SHP77 (cell line): Measurements from ENCODE around the gene MED9.
A peak's percentile ranks its signal among the peaks of the same experiment; 100 is the strongest.

Source experiments
- DNase-seq, 2 experiments: peaks; one replicate each; lab custom pipeline; 2025; lab: John Stamatoyannopoulos, UW

MED9 gene

DNA sequence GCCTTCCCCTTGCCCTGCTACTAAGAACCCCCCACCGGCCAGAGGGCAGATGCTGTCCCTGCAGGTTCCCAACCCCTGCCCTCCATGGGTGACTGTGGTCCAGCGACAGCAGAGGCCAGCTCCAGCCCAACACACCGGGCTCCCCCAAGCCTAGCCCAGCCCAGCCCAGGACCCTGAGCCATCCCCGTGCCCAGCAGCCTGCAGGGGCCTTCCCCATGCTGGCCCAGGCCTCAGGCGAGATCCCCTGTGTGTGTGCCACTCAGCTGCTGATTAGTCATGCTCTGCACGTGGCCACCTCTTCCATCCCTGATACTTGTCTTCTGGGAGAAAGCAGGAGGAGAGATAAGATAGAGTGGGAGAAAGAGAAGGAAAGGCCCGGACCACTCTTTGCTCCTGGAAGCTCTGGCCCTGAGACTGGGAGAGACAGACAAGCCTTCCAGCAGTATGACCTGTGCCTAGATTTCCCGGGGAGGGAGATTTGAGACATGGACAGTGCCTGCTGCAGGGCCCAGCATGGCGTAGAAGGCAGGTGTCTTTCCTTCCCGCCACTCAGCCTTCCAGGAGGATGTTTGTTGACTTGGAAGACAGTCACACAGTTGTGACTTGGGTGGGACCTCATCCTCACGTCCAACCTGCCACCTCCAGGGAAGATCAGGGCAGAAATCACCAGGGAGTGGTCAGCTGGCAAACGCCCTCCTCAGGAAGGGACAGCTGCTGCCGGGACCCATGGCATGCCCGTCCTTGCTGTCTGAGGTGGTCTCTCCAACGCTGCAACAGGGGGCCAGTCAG, 60.7 kb downstream of the MED9 start:
- peak; percentile 60 to 73 for DNase-seq

DNA sequence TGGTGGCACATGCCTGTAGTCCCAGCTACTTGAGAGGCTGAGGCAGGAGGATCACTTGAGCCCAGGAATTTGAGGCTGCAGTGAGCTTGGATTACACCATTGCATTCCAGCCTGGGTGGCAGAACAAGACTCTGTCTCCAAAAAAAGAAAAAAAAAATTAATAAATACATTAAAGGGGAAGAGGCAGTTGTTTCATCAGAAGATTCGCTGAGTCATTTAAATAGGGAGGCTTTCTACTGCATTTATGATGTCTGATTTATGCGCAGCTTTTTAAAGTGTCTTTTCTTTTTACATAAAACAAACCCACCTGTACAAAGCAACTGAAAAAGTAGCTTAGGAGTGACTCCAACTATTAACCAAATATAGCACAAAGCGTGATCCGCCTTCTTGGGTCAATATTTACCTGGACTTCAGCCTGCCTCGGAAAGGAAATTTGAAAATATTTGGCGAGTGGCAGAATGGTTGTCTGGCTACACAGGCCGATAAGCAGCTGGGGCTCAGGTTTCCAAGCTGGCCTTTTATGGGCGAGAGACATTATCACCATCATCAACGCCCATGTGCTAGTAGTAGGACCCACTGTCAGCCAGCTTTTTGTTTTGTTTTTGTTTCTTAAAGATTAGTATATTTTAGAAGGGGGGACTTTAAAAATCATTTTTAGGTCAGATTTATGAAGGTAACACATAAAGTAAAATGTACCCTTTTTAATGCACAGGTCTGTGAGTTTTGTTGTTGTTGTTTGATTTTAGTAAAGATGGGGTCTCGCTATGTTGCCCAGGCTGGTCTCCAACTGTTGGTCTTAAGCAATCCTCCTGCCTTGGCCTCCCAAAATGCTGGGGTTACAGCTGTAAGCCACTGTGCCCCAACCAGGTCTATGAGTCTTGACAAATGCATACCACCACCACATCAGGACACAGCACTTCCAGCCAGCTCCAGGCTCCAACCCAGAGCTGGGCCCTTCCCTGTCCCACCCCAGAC, 61.9 kb downstream of the MED9 start:
- DNase-seq, result peak; percentile 100

DNA sequence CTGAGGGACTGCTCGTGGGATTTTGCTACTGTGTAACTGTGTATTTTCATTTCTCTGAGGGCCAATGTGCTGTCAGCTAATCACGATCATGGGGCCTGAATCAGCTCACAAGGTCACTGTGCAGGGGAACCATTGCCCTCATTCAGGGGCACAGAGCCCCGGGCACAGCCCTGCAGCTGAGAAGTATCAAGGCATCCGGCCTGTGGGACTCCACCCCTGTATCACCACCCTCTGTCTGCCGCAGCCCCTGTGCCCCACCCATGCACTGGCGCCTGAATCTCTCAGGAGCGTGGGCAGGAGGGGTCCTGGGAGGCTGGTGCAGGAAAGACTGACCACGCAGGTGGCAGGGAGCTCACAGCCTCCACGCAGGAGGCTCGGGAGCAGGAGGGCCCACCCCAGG, 62.8 kb downstream of the MED9 start:
- DNase-seq, result peak in 1 of 2 experiments; percentile 43

DNA sequence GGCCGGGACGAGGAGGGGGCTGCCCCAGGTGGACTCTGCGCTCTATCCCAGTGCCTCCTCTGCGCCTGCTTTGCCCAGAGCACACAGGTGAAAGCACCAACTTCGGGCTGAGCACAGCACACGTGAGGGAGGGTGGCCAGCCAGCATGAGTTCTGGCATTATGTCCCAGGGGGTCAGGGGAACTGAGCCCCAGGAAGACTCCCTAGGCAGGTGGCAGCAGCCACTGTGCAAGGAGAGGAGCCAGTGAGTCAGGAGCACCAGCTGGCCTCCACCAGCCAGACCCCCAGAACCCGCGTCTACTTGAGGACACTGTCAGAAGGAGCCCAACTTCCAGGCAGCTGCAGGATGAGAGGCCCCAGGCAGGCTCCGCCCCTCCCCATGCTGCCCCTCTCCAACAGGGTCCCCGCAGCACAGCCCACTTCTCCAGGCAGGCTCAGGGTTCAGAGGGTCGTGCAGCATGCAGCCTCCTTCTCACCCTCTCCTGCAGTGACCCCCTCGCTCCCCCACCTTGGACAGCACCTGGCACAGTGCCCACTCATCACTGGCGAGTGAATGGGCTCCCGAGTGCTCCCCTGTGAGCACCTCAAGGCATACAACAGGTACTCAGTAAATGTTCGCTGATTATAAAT, 63.6 kb downstream of the MED9 start:
- DNase-seq, result peak; percentile 79 to 87

DNA sequence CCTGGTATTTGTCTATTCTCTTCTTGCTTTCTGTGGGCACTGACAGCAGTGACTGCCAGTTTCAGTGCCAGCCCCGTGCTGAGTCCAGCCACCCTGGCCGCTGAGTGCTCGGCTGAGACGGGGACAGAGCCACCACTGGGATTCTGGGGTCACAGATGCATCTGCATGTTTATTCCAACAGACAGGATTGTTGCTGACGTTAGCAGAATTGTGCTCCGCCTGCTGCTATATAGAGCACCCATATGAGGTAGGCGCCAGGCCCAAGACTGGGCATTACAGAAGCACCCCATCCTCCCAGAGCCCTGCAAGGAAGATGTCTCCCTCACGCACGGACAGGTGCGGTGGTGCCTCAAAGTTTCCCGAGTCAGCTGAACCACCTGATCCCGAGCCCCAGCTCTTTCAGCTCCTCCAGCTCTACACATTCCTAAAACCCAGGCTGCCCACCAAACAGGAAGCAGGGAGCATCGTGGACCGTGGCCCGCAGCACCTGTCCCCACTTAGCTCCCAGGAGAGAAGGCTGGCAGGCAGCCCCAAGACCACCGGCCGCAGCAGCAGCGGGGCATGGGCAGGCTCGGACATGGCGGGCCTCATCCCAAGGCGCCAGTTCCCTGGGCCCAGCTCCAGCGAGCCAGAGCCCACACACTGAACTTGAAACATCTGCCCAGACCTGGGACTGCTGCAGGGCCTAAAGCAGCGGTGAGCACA, 64.3 kb downstream of the MED9 start:
- DNase-seq, result peak in 1 of 2 experiments; percentile 58

DNA sequence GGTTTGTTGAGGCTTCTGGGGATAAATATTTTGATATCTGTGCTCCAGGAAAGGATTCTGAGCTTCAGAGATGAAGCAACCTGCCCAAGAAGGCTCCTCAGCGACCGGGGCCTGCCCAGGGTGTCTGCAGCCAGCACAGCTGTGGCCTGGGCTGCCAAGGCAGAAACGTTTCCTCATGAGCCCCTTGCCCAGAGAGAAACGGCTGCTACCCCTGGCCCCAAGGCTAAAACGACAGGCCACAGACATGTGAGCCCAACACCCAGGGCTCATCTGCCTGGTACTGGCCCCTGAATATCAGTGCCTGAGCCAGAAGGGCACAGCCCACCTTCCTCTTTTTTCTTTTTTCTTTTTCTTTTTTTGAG, 64.8 kb downstream of the MED9 start:
- no peak for DNase-seq
